Lower leg skin (tissue), 3 donors: ENCODE measurements around the gene KLHDC8B.

Source experiments
- CTCF ChIP-seq, 3 donors: fragments of 450-650 bp; IDR thresholded peaks; one replicate each; pipeline ENCODE4 v1.5.1; 2016; ENCODE audit warnings: antibody characterized with exemption in 3 of 3, mild to moderate bottlenecking in 3 of 3, moderate library complexity in 2 of 3
- POLR2A ChIP-seq, 2 donors: fragments of 450-650 bp; IDR thresholded peaks; one replicate each; pipeline ENCODE4 v1.6.1; 2016 to 2017; ENCODE audit warnings: antibody characterized with exemption in 2 of 2, mild to moderate bottlenecking in 1 of 2, moderate library complexity in 1 of 2

- TF ChIP-seq CTCF (IDR thresholded peaks at IDR 0.05) (no peak), POLR2A (IDR thresholded peaks at IDR 0.05) (no peak)
Measured at GRCh38 chr3:49148159-49148558, 23.2 kb upstream of the KLHDC8B start.
